Forelimb muscle (tissue), 1 donor: ENCODE results near the gene GSN. TPM values are rescaled to one million over a fixed set of nuclear protein-coding genes. Genes with fewer than 3 reads are reported as not detected.

ENCODE experiments used
- DNase-seq: peaks from one replicate; pipeline ENCODE4 v3.0.0-alpha.2; 2013; ENCODE audit warnings: low read depth
- polyA plus RNA-seq: library from polyadenylated mRNA; unstranded; fragments of 120-200 nt; gene quantifications from one replicate; pipeline ENCODE4 v1.2.1, GENCODE V29; 2013; ENCODE audit not compliant: insufficient read length

The GSN gene
- 293 TPM for polyA plus RNA-seq

DNA sequence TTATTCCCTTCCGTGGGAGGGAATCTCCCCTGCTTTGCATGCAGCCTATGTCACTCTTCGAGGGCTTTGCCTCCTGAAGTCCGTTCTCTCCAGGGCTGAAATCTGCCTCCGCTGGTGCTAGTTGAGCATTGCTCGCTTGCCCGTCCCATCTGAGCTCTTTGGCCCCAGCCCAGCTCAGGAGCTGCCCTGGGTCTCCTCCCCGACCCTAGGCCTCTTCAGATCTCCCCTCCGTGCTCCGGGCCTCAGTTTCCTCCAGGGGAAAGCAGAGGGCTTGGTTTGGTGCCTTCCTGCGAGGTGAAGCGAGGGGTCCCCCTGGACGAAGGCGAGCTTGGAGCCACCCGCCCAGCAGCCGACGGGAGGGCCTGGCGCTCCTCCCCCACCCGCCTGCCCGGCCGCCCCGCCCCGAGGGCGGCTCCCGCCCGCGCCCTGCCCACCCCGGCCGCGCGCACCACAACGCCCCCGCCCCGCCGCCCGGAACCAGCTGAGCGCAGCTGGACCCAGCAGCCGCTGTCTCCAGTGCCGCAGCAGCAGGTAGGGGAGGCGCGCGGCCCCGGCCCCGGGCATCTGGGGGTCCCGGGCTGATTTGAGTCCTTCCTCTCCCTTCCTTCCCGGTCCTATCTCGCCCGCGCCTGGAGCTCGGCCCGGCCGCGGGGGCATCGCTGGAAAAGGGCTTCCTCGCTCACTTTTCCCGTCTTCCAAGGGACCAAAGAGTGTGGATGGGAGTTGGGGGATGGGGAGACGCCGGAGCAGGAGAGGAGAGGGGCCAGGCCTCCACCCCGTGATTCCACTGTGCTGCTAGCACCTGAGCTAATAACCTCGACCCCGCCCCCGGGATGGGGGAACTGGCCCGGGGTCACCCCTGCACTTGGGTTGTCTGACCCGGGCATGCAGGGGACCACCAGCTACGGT, at the start of gene GSN:
GSN (plus strand) TSS at position 474 of the 909 bp plus-strand sequence. CDS start 33,810 bp downstream, outside the sequence.
- no peak for DNase-seq

DNA sequence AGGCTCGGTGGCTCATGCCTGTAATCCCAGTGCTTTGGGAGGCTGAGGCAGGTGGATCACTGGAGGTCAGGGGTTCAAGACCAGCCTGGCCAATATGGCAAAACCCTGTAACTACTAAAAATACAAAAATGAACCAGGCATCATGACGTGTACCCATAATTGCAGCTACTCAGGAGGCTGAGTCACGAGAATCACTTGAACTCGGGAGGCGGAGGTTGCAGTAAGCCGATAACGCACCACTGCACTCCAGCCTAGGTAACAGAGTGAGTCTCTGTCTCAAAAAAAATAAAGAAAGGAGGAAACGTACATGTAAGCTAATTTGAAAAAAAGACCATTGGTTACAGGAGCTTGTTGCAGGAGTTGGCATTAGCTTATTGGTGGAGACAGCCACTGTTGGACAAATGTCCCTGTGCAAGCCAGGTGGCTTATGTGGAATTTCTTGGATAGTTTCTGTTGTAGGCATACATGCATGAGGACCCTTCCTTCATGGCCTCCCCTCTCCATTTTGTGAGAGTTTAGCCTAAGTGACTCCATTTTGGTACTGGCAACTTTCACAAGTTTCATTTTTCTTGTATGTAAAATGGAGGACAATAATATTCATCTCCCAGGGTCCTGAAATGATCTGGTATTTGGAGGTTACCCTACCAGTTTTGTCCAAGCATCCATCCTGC, 49.5 kb upstream of the GSN start:
- DNase-seq = no peak

DNA sequence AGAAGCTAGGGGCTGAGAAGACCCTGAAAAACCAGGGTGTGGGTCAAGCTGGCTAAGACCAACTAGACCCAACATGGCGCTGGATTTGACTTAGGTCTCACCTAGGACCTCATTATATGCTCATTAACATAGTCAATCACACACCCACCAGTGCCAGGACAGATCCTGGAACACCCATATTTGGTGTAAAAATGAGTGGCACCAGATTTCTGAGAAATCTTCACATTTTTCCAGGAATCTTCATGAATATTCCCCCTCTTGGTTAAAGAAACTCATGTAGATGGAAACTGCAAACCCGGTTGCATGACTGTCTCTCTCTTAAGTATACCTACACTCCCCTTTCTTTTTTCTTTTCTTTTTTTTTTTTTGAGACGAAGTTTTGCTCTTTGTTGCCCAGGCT, 48.4 kb upstream of the GSN start:
- DNase-seq = no peak

DNA sequence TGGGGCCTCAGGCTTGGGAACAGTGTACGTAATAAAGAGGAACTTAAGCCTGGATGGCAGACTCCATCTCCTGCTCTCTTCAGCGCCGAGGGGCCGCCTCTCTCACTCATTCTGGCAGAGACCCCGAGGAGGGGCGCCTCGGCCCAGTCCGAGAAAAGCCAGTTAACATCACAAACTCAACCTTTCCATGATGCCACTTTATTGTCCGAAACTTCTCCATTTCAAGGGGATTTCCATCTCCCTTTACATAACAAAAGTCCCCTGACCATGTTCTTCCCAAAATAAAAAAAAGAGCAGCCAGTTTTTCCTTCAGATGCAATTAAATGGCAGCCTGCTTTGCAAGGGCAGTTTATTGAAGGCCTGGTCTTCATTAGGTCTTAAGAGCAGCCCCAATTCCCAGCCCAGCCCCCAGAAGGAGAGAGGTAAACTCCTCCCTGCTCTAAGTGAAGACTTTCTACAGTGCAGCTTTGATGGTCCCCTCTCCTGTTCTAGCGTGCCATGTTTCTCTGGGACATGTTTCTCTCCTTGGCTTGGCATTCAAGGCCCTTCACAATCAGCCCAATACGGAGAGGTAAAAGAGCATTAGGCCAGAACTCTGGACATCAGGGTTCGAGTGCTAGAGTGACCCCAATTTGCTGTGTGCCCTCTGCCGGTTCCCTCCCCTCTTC, 46.8 kb upstream of the GSN start:
- no peak for DNase-seq

DNA sequence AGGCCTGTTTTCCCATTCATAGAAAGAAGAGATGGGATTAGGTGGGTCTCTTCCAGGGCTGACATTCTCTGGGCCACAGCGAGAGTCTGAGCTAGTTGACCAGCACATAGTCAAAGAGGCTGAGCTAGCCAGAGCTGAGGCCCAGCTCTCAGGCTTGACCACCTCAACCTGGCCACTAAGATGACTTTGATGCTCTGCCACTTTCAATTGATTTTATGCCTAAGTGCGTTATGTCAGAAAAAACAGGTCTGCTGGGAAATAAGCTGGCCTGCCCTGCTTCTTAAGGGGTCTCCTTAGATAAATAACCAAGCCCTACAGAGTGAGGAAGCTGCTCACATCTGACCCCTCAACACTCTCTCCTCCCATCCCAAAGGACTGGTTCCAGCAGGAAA, 46.3 kb upstream of the GSN start:
- DNase-seq = no peak

DNA sequence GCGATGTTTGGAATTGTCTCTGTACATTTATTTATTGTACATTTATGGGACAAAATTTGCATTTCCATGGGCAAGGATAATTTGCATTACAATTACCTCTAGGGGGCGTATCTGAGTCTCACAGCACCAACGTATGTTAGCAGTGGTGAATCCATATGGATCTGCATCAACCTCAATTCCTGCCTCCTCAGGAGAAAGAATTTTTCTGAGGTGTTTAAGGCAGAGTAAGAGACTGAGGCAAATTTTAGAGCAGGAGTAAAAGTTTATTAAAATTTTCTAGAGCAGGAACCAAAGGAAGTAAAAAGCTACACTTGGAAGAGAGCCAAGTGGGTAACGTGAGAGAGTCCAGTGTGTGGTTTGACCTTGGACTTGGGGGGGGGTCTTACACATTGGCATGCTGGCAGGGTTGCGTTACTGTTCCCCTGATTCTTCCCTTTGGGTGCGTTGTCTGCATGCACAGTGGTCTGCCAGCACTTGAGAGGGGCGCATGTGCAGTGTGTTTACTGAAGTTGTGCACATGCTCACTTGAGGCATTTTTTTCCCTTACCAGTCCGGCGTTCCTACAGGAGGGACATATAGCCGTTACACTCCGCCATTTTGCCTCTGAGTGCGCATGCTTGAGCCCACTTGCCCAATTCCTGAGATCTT, 45.3 kb upstream of the GSN start:
- no peak for DNase-seq

DNA sequence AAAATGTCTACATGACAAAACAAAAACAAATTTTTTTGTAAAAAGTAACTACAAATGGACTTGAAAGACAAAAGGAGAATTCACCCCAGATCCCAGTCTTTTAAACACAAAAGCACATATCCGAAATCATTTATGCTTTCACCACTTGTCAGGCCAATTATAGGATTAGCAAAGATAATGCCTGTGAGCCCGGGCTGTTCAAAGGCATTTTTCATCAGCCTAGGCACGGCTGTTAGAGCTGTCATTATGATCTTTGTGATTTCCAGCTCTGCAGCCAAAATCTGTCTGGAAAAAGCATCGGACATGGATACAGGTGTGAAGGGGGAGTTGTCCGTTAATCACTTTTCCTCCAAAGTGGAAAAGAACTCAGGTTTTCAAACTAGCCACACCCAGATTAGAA, 42.7 kb upstream of the GSN start:
- no peak for DNase-seq

DNA sequence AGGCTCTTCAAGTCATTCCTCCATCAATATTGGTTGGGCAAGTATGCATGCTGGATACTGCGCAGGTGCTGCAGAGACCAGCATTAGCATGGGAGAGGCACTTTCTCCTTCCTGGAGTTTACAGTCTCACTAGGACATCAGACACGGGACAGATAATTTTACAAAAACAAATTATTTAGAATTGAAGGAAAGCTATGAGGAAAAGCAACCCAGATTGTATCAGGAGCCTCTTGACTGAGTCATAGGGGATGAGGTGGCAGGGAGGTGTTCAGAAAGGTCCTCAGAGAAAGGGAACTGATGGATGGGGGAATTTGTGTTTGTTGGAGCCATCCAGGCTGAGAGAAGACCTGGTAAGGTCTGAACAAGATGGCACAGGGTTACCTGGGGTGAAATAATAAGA, 41.8 kb upstream of the GSN start:
- no peak for DNase-seq

DNA sequence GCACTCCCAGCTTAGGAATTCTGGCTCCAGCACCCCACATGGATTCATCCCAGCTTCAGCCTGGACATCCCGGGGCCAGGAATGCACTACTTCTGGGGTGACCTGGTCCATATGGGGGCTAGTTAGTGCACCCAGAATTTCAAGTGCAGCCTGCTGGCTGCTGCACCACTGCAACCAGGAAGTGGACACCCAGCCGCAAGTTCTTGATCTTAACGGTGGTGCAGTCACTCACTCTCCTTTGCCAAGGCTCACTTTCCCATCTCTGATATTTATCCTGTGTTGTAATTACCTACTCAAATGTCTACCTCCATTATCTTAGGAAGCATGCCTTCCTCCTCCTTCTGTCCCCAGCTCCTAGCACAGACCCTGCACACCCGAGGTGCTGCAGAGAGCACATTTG, 40.1 kb upstream of the GSN start:
- no peak for DNase-seq

DNA sequence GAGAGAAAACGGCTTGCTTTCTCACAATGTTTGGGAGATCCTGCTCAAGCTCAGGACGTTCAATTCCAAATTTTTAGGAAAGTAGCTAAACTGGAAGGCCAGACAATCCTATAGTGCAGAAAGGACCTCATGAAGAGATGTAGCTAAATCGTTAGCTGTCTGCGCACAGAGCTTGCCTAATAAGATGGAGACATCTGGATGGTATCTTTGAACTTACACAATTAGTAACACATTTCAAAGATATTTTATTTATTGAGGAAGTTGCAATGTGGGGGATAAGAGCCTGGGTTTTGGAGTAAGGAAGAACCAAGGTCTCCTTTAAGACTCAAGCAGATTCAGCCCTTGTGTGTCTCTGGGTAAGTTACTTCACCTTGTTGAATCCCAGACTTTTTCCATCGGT, 37.7 kb upstream of the GSN start:
- no peak for DNase-seq

DNA sequence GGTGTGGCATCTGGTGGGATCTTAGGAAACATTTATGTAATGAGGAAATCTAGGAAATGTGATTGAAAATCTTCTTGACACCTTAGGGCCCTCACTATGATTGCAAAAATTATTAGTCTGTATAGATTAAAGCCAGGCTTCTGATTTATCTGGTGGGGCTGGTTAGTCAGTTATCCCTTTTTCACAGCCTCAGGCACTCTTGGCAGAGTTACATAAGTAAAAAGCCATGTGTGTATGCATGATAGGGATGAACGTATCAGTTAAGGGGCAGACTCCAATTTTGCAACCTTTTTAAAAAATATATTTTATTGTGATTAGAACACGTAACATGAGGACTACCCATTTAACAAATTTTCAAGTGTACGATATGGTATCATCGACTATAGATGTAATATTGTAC, 35.7 kb upstream of the GSN start:
- no peak for DNase-seq

DNA sequence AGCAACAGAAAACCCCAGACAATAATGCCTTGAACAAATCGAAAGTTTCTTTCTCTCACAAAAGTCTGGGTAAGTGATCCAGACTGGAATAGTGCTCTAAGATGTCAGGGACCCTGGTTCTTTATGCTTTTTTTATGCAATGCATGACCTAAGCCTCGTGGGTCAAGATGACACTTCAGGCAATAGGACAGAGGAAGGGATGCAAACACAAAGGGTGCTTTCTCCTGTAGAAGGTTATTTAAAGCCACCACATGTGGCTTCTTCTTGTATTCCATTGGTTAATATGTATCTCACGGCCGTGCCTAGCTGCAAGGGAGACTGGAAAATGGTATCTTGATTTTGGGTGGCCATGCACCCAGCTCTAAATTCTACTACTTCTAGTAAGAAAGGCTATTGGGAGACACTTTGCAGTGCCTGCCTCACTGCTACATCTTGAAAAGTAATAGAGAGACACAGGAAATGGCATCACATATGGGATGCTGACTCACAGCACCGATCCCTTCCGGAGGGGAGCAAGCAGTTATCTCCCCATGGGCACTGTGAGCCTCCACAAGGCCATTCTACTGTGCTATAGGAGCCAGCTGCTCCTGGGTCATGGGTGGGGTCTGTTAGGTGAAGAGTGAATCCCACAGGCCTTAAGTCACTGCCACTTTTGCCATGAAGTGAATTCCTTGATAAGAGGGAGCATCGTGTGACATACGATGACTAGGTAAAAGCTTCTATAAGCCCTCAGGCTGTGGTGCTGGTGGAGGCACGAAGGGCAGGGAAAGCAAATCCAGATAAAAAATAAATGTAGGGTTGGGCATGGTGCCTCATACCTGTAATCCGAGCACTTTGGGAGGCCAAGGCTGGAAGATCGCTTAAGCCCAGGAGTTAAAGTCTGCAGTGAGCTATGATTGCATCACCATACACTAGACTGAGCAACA, 33.8 kb upstream of the GSN start:
- DNase-seq = no peak

DNA sequence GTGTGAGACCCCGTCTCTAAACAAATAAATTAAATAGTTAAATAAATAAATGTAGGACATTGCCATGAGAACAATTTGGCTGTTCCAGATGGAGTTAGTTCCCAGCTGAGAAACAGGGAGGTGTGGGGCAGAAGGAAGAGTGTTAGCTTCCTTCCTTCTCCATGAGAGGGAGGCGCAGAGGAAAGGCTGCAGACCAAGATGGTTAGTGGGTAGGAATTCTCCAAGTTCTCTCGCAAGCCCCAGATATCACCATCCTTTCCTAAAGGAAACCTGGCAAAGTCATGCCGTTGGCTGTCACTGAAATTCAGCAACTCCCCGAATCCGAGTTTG, 33.2 kb upstream of the GSN start:
- no peak for DNase-seq

DNA sequence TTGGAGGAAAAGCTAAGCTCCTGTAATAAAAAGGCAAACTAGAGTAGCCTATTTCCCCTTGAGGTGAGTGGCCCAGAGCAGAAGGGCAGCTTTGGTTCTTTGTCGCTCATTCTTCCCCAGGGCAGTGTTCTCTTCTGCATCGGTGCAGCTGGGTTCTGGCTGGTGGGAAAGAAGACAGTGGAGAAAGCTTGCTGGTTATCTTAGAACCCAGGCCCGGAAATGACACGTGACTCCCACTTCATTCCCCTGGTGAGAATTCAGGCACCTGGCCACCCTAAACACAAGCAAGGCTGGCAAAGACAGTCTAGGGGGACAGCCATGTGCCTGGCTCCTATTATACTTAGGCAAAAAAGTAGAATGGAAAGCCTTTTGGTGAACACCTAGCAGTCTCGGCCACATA, 32.5 kb upstream of the GSN start:
- no peak for DNase-seq

DNA sequence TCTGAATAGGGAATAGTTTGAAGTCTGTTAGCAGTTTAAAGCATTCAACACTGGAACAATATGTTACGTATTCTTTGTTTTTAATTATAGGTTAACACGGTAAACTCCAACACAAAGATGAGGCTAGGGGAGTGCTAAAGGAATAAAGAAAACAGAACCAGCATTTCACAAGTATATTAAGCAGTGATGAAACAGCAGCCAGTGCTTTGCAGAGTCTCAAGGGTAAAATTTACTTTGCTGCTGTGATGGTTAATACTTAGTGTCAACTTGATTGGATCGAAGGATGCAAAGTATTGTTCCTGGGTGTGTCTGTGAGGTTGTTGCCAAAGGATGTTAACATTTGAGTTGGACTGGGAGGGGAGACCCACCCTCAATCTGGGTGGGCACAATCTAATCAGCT, 30.0 kb upstream of the GSN start:
- DNase-seq = no peak

DNA sequence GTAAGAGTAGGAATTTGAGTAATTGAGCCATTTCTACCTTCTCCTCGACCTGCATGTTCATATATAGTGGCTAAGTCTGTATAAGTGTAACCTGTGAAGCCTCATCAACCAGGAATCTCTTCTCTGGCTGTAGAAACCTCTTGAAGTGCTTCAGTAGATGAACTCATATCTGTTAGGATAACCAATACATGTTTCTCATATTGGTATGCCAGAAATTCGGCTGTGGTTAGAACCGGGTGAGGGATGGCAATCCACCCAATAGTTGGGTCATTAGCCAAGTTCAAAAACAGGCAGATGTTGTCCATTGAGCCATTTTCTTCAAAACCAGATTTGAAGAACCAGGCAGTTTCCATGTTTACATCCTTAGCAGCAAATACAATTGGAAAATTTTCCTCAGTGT, 28.9 kb upstream of the GSN start:
- no peak for DNase-seq

DNA sequence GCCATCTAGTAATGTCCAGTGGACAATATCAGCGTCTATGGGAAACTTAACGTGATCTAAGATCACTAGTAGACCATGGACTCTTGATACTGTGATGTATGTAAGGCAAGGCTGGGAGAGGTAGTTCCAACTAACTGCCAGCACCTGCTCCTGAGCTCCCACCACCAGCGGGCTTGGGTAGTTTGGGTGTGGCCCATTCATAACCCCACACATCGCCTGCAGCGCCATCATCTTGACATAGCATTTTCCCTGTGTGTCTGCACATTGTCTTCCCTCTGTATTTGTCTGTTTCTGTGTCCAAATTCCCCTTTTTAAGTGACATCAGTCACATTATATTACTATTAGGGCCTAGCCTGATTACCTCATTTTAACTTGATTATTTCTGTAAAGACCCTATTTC, 28.1 kb upstream of the GSN start:
- DNase-seq = no peak

DNA sequence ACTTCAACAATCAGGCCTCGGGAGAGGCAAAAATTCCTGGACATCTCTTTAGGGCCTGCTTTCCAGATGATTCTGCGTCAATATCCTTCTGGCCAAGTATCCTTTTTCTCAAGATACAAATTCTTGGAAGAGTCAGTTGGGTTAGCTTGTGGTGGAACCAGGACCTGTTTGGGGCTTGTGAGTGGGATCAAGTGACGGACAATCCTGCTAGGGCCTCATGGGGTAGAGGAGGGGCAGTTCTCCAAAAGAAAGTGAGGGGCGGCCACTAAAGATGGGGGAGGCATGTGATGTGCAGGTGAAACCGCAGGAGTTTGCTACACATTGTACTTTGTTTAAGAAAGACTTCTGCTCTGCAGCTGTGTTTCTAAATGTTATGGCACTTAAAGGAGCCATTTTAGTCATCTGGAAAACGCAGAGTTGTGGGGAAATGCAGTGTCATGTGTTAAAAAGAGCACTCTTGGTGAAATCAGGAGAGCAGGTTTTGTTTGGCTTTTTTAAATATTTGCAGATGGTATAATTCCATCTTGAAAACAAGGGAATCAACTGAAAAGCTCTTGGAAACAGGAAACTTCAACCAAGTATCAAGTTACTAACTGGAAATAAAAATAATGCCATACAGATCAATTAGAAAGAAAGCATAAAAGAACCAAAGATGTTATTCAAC, 27.4 kb upstream of the GSN start:
- DNase-seq = no peak

DNA sequence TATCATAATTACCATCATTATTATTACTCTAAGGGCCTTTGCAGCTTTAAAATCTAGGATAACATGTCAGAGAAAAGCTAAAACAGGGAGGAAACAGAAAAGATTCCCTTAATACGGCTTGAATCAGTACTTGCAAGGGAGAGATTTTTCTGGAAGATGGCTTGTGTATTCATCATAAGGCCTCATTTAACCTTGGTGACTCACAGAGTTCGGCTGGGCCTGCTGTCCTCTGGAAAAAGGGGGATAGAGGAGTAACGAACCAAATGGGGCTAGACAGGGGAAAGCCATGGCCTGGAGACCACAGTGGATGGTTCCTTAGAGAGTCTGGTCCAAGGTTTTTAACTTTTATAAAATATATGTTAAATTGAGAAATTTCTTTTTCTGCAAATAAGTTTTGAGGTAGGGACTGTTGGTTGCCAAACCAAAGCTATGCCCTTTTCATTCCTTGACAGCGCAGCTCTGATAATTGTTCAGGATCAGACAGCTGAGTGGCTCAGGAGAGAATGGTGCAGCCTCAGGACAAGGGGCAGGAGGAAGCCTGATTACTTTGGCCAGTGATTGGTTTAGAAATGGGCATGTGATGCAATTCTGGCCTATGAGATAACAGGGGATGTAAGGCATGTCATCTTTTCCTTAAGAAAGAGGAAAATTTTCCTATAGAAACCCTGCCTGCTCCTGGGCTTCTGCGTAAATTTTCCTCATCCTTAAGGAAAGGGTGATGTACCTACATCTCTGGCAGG, 25.6 kb upstream of the GSN start:
- no peak for DNase-seq

DNA sequence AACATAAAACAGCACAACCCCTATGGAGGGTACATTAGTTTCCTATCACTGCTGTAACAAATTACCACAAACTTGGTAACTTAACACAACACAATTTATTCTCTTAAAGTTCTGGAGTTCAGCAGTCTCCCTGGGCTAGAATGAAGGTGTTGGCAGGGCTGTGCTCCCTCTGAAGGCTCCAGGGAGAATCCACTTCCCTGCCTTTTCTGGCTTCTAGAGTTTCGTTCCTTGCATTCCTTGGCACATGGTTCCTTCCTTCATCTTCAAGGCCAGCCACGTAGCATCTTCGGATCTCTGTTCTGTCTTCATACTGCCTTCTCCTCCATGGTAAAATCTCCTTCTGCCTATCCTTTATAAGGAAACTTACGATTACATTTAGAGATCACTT, 25.0 kb upstream of the GSN start:
- DNase-seq = no peak
